Cardiac fibroblast (primary cell): ENCODE data around the gene BARHL2.

Experiments
- DNase-seq, 2 donors: peaks; one replicate each; pipeline versions ENCODE4 v3.0.0 to v3.0.0-alpha.2; 2010; ENCODE audit warnings: low read depth in 2 of 2
- H3K4me3 ChIP-seq, 2 donors: replicated peaks in 1 of 2; 1 replicate in 1 of 2; 2 replicates in 1 of 2; pipeline ENCODE4 v1.5.1; 2011; ENCODE audit warnings: low read depth in 2 of 2, low read length in 2 of 2, mild to moderate bottlenecking in 2 of 2, moderate library complexity in 1 of 2
- TF ChIP-seq, protein P1 (sequence below): IDR thresholded peaks from one replicate; pipeline ENCODE4 v1.5.1; 2011; ENCODE audit warnings: low read depth, mild to moderate bottlenecking, low read length, inconsistent platforms

BARHL2 gene

DNA sequence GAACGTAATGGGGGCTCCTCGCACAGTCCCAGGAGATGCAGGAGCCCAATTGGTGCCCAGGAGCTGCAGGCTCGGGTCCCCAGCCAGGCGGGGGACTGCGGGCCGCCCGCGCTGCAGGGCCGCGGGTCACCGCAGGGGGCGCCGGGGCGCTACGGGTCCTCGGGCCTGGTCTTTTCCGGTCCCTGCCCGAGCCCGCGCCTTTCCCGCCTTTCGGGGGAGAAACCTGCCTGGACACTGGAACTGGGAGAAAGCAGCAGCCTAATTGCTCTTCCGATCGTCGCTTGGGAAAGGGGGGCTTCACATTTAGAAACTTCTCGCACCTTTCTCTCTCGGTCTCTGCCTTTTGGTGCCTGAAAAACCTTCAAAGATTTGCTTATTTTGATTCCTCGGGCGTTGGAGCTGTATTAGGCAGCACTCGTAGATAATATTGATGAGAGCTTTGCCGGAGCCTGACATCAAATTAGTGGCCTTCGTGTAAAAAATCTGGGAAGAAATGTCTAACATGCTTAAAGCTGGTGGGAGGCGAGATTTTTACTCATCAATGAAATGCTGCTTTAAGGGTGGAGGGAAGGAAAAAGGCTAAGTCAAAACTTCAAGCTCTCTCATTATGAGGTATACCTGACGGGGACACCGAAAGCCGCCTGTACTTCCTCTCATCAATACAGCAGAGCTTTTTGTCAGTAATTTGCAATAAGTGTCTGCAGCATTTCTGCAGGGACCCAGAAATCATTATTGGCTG is 12.6 kb upstream of the BARHL2 start:
- TF ChIP-seq, protein P1, sequence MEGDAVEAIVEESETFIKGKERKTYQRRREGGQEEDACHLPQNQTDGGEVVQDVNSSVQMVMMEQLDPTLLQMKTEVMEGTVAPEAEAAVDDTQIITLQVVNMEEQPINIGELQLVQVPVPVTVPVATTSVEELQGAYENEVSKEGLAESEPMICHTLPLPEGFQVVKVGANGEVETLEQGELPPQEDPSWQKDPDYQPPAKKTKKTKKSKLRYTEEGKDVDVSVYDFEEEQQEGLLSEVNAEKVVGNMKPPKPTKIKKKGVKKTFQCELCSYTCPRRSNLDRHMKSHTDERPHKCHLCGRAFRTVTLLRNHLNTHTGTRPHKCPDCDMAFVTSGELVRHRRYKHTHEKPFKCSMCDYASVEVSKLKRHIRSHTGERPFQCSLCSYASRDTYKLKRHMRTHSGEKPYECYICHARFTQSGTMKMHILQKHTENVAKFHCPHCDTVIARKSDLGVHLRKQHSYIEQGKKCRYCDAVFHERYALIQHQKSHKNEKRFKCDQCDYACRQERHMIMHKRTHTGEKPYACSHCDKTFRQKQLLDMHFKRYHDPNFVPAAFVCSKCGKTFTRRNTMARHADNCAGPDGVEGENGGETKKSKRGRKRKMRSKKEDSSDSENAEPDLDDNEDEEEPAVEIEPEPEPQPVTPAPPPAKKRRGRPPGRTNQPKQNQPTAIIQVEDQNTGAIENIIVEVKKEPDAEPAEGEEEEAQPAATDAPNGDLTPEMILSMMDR: no peak
- H3K4me3 ChIP-seq: no peak overlapping the region
- DNase-seq: no peak

DNA sequence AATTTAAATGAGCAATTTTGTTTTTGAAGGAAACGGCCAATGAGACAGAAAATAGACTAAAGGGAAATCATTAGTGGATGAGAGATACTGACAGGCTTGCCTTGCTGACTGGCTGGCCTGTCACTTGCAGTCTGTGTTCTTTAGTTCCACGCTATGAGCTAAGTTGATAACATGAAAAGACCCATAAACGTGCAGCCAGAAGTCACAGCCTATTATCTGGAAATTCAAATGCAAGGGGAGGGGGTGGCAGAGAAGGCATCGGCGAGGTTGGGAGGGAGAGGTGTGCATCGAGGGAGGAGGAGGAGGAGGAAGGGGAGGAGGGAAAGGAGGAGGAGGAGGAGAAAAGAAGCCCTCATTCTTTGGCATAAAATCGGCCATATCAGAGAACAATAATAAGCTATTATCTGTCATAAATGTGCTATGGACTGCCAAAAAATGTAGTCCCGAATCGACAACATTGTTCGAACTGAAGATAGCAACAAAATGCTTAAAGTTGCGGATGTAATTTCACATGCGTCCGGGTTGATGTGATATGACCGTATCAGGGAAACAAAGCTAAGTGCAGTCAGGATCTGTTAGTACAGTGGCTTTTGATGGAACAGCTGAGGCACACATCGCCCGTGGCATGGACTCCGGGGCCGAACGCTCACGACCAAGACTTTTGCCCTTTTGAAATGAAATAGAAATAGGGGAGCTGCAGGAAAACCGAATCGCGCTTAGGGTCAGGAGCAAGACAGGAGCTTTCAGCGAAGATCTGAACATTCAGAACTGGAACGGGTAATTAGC is 11.6 kb upstream of the BARHL2 start:
- TF ChIP-seq, protein P1: no peak
- DNase-seq: no peak
- H3K4me3 ChIP-seq: no peak overlapping the region

DNA sequence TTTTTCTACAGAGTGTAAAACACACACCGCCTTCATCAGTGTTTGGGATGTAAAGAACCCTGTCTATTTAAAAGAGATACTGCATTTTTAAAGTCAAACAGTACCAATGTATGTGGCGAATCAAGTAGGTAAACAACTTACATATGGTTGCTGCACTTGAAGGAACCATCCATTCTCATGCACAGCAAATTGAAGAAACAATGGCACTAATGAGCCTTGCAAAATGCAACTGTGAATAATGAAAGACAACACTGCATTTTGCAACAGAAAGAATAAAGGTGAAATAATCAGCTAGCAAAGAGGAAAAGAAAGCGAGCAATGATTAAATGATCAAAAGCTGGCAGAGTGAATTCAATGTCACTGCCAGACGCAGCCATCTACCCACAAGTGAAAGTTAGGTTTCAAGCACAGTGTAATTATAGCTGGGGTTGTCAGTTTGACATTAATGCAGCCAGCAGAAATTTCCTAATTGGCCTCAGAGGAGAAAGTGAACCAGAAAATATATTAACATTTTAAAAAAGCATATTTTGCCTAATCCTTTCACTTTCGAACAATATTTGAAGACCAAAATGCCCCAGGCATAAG is 10.9 kb upstream of the BARHL2 start:
- DNase-seq: no peak
- H3K4me3 ChIP-seq: no peak overlapping the region
- TF ChIP-seq, protein P1: no peak

DNA sequence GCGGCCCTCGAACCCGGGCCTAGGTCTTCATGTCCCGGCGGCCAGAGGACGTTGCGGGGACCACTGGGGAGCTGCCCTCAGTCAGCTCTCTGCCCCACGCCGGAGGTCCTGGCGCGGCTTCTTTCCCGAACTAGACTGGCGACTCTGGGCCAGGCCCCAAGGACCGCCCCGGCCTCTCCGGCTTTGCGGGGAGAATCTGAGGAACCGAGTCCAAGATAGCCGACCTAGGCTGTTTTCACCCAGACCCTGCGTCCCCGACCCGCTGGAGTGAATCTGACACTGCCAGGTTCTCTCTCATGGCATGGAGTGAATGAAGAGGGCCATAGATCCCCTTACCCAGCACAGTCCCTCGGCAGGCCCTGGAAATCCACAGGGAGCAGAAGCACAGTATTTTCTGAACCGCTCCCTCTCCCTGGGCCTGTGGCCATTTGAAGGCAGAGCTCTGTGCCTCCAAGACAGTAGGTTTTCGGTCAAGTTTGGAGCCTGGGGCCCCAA is 9.9 kb upstream of the BARHL2 start:
- no peak for DNase-seq
- no peak overlapping the region for H3K4me3 ChIP-seq
- TF ChIP-seq, protein P1: no peak

DNA sequence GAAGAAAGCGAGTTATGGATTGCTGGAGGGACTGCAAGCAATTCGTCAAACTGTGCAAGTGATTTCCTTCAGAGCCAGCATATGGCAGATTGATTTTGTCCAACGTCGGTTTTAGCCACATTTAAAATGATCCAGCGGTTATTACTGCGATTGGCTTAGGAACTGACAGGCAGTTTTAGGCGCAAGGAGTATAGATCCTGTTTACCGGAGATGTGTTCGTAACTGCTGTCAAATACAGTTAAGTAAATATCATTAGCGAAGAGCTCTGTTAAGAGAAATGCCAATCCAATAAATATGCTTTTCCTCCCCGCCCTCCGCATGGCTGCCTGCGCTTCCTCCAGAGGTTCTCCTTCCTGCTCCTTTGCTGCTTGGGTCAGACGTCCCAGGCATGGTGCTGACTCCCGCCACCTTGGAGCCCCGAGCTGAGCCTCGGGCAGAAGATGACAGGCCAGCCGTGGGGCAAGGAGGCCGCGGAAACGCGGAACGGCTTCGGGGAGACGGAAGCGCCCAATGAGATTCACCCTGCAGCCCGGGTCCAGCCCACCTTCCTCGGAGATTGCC is 9.4 kb upstream of the BARHL2 start:
- DNase-seq: no peak
- TF ChIP-seq, protein P1: no peak
- H3K4me3 ChIP-seq: no peak overlapping the region

DNA sequence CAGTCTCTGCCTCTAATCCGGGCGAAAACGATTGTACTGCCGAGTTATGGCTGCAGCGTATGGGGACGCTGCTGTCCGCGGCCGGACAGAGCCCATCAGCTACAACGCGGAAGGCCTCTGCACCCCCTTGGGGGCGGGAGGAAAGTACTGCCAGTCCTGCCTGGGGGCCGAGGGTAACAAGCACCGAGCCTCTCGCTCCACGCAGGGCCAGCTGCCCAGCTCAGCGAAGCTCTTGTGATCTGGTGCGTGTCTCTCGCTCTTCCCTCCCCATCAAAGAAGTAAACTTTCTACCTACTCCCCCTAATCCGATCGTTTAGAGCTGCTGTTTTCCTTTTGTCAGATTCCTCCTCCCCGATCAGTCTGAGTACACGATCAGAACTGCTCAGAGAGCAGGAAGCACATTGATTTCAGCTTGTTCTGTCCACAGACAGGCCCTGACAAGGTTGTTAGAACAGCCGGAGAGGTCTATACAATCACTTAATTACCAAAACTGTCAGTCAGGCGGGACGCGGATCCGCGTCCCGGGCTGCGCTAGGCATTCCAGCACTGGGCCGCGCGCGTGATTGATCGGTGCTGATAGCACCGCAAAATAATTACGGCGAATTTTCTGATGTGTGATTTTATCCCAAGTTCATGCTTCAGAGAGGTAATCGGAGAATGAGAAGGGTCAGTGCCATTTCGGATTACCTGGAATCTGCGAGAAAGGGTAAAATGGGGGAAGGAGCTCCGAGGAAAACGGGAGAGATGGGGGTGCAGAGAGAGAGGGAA is 8.7 kb upstream of the BARHL2 start:
- TF ChIP-seq, protein P1: no peak
- DNase-seq: peak in 1 of 2 donors; percentile 8
- no peak overlapping the region for H3K4me3 ChIP-seq
